ENCODE data around the gene CCN6.

DNA sequence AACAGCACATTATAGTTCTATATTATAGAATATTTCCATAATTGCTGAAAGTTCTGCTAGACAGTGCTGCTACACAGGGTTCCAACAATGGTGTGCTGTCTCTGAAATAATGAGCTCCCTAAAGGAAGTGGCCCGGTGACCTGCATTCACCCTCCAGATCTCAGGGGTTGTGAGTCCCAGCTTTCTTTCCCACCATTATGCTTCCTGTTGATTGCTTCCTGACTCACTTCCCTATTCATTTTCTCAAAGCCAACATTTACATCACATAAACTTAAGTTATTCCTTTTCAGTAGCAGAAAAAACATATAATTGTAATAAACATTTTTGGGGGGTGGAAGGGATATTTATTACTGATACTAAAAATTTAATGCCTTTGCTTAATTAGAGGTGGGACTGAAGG, 12.9 kb upstream of the CCN6 start:
- TF ChIP-seq RAD21 (IDR thresholded peaks at IDR 0.05) (no peak), YY1 (IDR thresholded peaks at IDR 0.05) (no peak), TAF1 (conservative IDR thresholded peaks at IDR 0.05) (no peak)
- TF ChIP-seq, protein P1, sequence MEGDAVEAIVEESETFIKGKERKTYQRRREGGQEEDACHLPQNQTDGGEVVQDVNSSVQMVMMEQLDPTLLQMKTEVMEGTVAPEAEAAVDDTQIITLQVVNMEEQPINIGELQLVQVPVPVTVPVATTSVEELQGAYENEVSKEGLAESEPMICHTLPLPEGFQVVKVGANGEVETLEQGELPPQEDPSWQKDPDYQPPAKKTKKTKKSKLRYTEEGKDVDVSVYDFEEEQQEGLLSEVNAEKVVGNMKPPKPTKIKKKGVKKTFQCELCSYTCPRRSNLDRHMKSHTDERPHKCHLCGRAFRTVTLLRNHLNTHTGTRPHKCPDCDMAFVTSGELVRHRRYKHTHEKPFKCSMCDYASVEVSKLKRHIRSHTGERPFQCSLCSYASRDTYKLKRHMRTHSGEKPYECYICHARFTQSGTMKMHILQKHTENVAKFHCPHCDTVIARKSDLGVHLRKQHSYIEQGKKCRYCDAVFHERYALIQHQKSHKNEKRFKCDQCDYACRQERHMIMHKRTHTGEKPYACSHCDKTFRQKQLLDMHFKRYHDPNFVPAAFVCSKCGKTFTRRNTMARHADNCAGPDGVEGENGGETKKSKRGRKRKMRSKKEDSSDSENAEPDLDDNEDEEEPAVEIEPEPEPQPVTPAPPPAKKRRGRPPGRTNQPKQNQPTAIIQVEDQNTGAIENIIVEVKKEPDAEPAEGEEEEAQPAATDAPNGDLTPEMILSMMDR (IDR thresholded peaks at IDR 0.05; ENCODE audit: low read depth, low read length, missing input control): no peak
- TF ChIP-seq, protein P2, sequence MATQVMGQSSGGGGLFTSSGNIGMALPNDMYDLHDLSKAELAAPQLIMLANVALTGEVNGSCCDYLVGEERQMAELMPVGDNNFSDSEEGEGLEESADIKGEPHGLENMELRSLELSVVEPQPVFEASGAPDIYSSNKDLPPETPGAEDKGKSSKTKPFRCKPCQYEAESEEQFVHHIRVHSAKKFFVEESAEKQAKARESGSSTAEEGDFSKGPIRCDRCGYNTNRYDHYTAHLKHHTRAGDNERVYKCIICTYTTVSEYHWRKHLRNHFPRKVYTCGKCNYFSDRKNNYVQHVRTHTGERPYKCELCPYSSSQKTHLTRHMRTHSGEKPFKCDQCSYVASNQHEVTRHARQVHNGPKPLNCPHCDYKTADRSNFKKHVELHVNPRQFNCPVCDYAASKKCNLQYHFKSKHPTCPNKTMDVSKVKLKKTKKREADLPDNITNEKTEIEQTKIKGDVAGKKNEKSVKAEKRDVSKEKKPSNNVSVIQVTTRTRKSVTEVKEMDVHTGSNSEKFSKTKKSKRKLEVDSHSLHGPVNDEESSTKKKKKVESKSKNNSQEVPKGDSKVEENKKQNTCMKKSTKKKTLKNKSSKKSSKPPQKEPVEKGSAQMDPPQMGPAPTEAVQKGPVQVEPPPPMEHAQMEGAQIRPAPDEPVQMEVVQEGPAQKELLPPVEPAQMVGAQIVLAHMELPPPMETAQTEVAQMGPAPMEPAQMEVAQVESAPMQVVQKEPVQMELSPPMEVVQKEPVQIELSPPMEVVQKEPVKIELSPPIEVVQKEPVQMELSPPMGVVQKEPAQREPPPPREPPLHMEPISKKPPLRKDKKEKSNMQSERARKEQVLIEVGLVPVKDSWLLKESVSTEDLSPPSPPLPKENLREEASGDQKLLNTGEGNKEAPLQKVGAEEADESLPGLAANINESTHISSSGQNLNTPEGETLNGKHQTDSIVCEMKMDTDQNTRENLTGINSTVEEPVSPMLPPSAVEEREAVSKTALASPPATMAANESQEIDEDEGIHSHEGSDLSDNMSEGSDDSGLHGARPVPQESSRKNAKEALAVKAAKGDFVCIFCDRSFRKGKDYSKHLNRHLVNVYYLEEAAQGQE (IDR thresholded peaks at IDR 0.05): no peak

Measured in liver (tissue), 3 donors.